Fibroblast of lung (primary cell): Measurements from ENCODE around the gene SLC2A3.

Source experiments
- CTCF ChIP-seq, 2 donors: IDR thresholded peaks in 1 of 2; conservative IDR thresholded peaks in 1 of 2; 1 replicate in 1 of 2; 2 replicates in 1 of 2; pipeline ENCODE4 v1.5.1; 2011 to 2012; ENCODE audit warnings: low read length in 2 of 2, control low read depth in 1 of 2, inconsistent platforms in 1 of 2, low read depth in 1 of 2, mild to moderate bottlenecking in 1 of 2
- EZH2 ChIP-seq: IDR thresholded peaks from 2 replicates; pipeline ENCODE4 v1.5.1; 2012; ENCODE audit warnings: low read length, control low read depth, mild to moderate bottlenecking; ENCODE audit errors: missing control alignments

GRCh38 chr12:7934091-7934888 is 1.7 kb downstream of the SLC2A3 start:
- no peak for TF ChIP-seq EZH2
- TF ChIP-seq CTCF (conservative IDR thresholded peaks at IDR 0.05 in 1 of 2, IDR thresholded peaks at IDR 0.05 in 1 of 2; ENCODE audit: low read depth in 1 of 2, low read length in 2 of 2): no peak
